ENCODE data around the gene ACER3.
"Not testable (repeated sequence)": the region's sequence is repeated elsewhere in the genome, so short reads cannot be mapped to it uniquely, and the experiment has no call there.

ACER3 gene

GRCh38 chr11:76947800-76948199 lies 87.1 kb downstream of the ACER3 start:
- H3K18ac ChIP-seq (ENCODE audit: low read length) = no peak overlapping the region
- DNase-seq = no peak
- H3K4me1 ChIP-seq (ENCODE audit: control insufficient read depth in 1 of 2, insufficient read depth in 2 of 2, low read length in 2 of 2) = no peaks in the 10 kb centered on the region
- no peak overlapping the region for H2AFZ ChIP-seq (ENCODE audit: insufficient read depth, low read length, poor library complexity)
- H3K79me2 ChIP-seq (ENCODE audit: control insufficient read depth, insufficient read depth, low read length, poor library complexity) = no peaks in the 10 kb centered on the region
- H3K27me3 ChIP-seq (ENCODE audit: insufficient read depth, low read length) = no peaks in the 10 kb centered on the region
- H4K91ac ChIP-seq (ENCODE audit: low read depth, low read length) = no peak overlapping the region
- H2AK5ac ChIP-seq (ENCODE audit: low read length) = no peak overlapping the region
- H4K8ac ChIP-seq (ENCODE audit: low read depth, low read length) = no peak overlapping the region
- H3K4me3 ChIP-seq (ENCODE audit: low read depth, low read length) = no peak overlapping the region
- no CpG with 5 or more reads among the region's 3 CpGs for WGBS (ENCODE audit: extremely low coverage, insufficient coverage, insufficient read length)
- H2BK12ac ChIP-seq (ENCODE audit: low read length) = no peak overlapping the region
- H3K9ac ChIP-seq (ENCODE audit: low read length) = no peak overlapping the region
- no peak overlapping the region for H3K4ac ChIP-seq (ENCODE audit: low read depth, low read length)
- H3K4me2 ChIP-seq (ENCODE audit: low read length) = no peak overlapping the region
- H3K14ac ChIP-seq (ENCODE audit: low read length) = no peak overlapping the region
- H3K36me3 ChIP-seq (ENCODE audit: control insufficient read depth in 1 of 2, insufficient read depth in 2 of 2, low read length in 2 of 2) = no peaks in the 10 kb centered on the region
- H3K79me1 ChIP-seq (ENCODE audit: low read length) = no peaks in the 10 kb centered on the region
- H3K9me3 ChIP-seq (ENCODE audit: insufficient read depth, low read depth, low read length) = peaks cover 4% of the 10 kb centered on the region
- H3K27ac ChIP-seq (ENCODE audit: low read depth, low read length) = no peak overlapping the region
- H3K23ac ChIP-seq (ENCODE audit: low read length) = no peak overlapping the region
- H2BK5ac ChIP-seq (ENCODE audit: low read depth, low read length, poor library complexity) = no peak overlapping the region
- no peak overlapping the region for H4K12ac ChIP-seq (ENCODE audit: low read depth, low read length)
- H2BK120ac ChIP-seq (ENCODE audit: insufficient read depth, low read length, poor library complexity) = no peak overlapping the region

GRCh38 chr11:76955459-76956114 lies 94.9 kb downstream of the ACER3 start:
- Histone ChIP-seq H3K79me2 (ENCODE audit: control insufficient read depth, insufficient read depth, low read length, poor library complexity) (no peaks in the 10 kb centered on the region), H3K27me3 (ENCODE audit: insufficient read depth, low read length) (no peaks in the 10 kb centered on the region), H4K12ac (ENCODE audit: low read depth, low read length) (no peak overlapping the region), H3K27ac (ENCODE audit: low read depth, low read length) (no peak overlapping the region), H3K4me2 (ENCODE audit: low read length) (no peak overlapping the region), H3K36me3 (ENCODE audit: control insufficient read depth in 1 of 2, insufficient read depth in 2 of 2, low read length in 2 of 2) (no peaks in the 10 kb centered on the region), H2AFZ (ENCODE audit: insufficient read depth, low read length, poor library complexity) (no peak overlapping the region), H4K91ac (ENCODE audit: low read depth, low read length) (no peak overlapping the region), H3K14ac (ENCODE audit: low read length) (no peak overlapping the region), H4K8ac (ENCODE audit: low read depth, low read length) (no peak overlapping the region), H2BK12ac (ENCODE audit: low read length) (no peak overlapping the region), H3K4ac (ENCODE audit: low read depth, low read length) (no peak overlapping the region), H3K79me1 (ENCODE audit: low read length) (no peaks in the 10 kb centered on the region), H3K9me3 (ENCODE audit: insufficient read depth, low read depth, low read length) (no peaks in the 10 kb centered on the region), H2AK5ac (ENCODE audit: low read length) (no peak overlapping the region), H3K23ac (ENCODE audit: low read length) (no peak overlapping the region), H2BK5ac (ENCODE audit: low read depth, low read length, poor library complexity) (no peak overlapping the region), H2BK120ac (ENCODE audit: insufficient read depth, low read length, poor library complexity) (no peak overlapping the region), H3K18ac (ENCODE audit: low read length) (no peak overlapping the region), H3K4me1 (ENCODE audit: control insufficient read depth in 1 of 2, insufficient read depth in 2 of 2, low read length in 2 of 2) (no peaks in the 10 kb centered on the region), H3K4me3 (ENCODE audit: low read depth, low read length) (no peak overlapping the region), H3K9ac (ENCODE audit: low read length) (no peak overlapping the region)
- no CpG with 5 or more reads among the region's 3 CpGs for WGBS (ENCODE audit: extremely low coverage, insufficient coverage, insufficient read length)
- no peak for DNase-seq

- no peaks in the 10 kb centered on the region for H3K9me3 ChIP-seq (ENCODE audit: insufficient read depth, low read depth, low read length)
- no peak overlapping the region for H2BK5ac ChIP-seq (ENCODE audit: low read depth, low read length, poor library complexity)
- no peak overlapping the region for H2AFZ ChIP-seq (ENCODE audit: insufficient read depth, low read length, poor library complexity)
- H2BK12ac ChIP-seq (ENCODE audit: low read length) = no peak overlapping the region
- no CpG with 5 or more reads among the region's 4 CpGs for WGBS (ENCODE audit: extremely low coverage, insufficient coverage, insufficient read length)
- no peak overlapping the region for H3K27ac ChIP-seq (ENCODE audit: low read depth, low read length)
- no peak overlapping the region for H3K4me2 ChIP-seq (ENCODE audit: low read length)
- H2AK5ac ChIP-seq (ENCODE audit: low read length) = no peak overlapping the region
- H3K79me2 ChIP-seq (ENCODE audit: control insufficient read depth, insufficient read depth, low read length, poor library complexity) = no peaks in the 10 kb centered on the region
- no peak overlapping the region for H4K91ac ChIP-seq (ENCODE audit: low read depth, low read length)
- H3K27me3 ChIP-seq (ENCODE audit: insufficient read depth, low read length) = no peaks in the 10 kb centered on the region
- H3K23ac ChIP-seq (ENCODE audit: low read length) = no peak overlapping the region
- peaks cover 3 to 5% of the 10 kb centered on the region in 2 experiments for H3K36me3 ChIP-seq (ENCODE audit: control insufficient read depth in 1 of 2, insufficient read depth in 2 of 2, low read length in 2 of 2)
- no peak overlapping the region for H4K12ac ChIP-seq (ENCODE audit: low read depth, low read length)
- H3K14ac ChIP-seq (ENCODE audit: low read length) = no peak overlapping the region
- no peak overlapping the region for H3K18ac ChIP-seq (ENCODE audit: low read length)
- H3K4me1 ChIP-seq (ENCODE audit: control insufficient read depth in 1 of 2, insufficient read depth in 2 of 2, low read length in 2 of 2) = no peaks in the 10 kb centered on the region
- H2BK120ac ChIP-seq (ENCODE audit: insufficient read depth, low read length, poor library complexity) = no peak overlapping the region
- H3K4ac ChIP-seq (ENCODE audit: low read depth, low read length) = no peak overlapping the region
- no peak for DNase-seq
- H3K4me3 ChIP-seq (ENCODE audit: low read depth, low read length) = no peak overlapping the region
- H3K9ac ChIP-seq (ENCODE audit: low read length) = no peak overlapping the region
- H4K8ac ChIP-seq (ENCODE audit: low read depth, low read length) = no peak overlapping the region
- no peaks in the 10 kb centered on the region for H3K79me1 ChIP-seq (ENCODE audit: low read length)
Measured at GRCh38 chr11:76962583-76963416, 102.1 kb downstream of the ACER3 start.

GRCh38 chr11:76963417-76964168 lies 102.9 kb downstream of the ACER3 start:
- not testable (repeated sequence) for H3K4me3 ChIP-seq (ENCODE audit: low read depth, low read length); H2BK120ac ChIP-seq (ENCODE audit: insufficient read depth, low read length, poor library complexity); H3K14ac ChIP-seq (ENCODE audit: low read length); H3K4me1 ChIP-seq (ENCODE audit: control insufficient read depth in 1 of 2, insufficient read depth in 2 of 2, low read length in 2 of 2); H3K9me3 ChIP-seq (ENCODE audit: insufficient read depth, low read depth, low read length); H4K12ac ChIP-seq (ENCODE audit: low read depth, low read length); H3K27me3 ChIP-seq (ENCODE audit: insufficient read depth, low read length); H3K4ac ChIP-seq (ENCODE audit: low read depth, low read length); H3K79me2 ChIP-seq (ENCODE audit: control insufficient read depth, insufficient read depth, low read length, poor library complexity); DNase-seq; H3K36me3 ChIP-seq (ENCODE audit: control insufficient read depth in 1 of 2, insufficient read depth in 2 of 2, low read length in 2 of 2); H2BK5ac ChIP-seq (ENCODE audit: low read depth, low read length, poor library complexity); H3K27ac ChIP-seq (ENCODE audit: low read depth, low read length); H4K91ac ChIP-seq (ENCODE audit: low read depth, low read length); H2AFZ ChIP-seq (ENCODE audit: insufficient read depth, low read length, poor library complexity); H2BK12ac ChIP-seq (ENCODE audit: low read length); H3K79me1 ChIP-seq (ENCODE audit: low read length); H3K23ac ChIP-seq (ENCODE audit: low read length); H2AK5ac ChIP-seq (ENCODE audit: low read length); H3K18ac ChIP-seq (ENCODE audit: low read length); H3K4me2 ChIP-seq (ENCODE audit: low read length); H4K8ac ChIP-seq (ENCODE audit: low read depth, low read length); H3K9ac ChIP-seq (ENCODE audit: low read length)
- no CpG with 5 or more reads among the region's 16 CpGs for WGBS (ENCODE audit: extremely low coverage, insufficient coverage, insufficient read length)

All from trophoblast cell (in vitro differentiated cells and primary cell).